Effector memory CD8-positive, alpha-beta T cell (primary cell): ENCODE data around the gene APOL3.
"Not testable (repeated sequence)": the region's sequence is repeated elsewhere in the genome, so short reads cannot be mapped to it uniquely, and the experiment has no call there.

Experiments used
- ATAC-seq: fragments of 150-1000 bp; cut with Tn5 transposase; replicated peaks from 2 replicates; pipeline ENCODE4 v1.10.0; 2021; ENCODE audit warnings: mild to moderate bottlenecking, moderate library complexity
- DNase-seq, 3 experiments: peaks; one replicate each; pipeline ENCODE4 v3.0.0; 2021
- H3K27ac Mint-ChIP-seq, 2 donors: one replicate each; pipeline ENCODE4 v1.8.0; 2022; ENCODE audit warnings: mild to moderate bottlenecking in 2 of 2, mixed read lengths in 2 of 2, moderate library complexity in 2 of 2
- H3K27me3 Mint-ChIP-seq, 2 donors: one replicate each; pipeline ENCODE4 v1.8.0; 2022; ENCODE audit warnings: mixed read lengths in 2 of 2
- H3K36me3 Mint-ChIP-seq: one replicate; pipeline ENCODE4 v1.8.0; 2022; ENCODE audit warnings: mild to moderate bottlenecking, moderate library complexity, mixed read lengths; ENCODE audit not compliant: insufficient read depth
- H3K4me1 Mint-ChIP-seq, 2 donors: one replicate each; pipeline ENCODE4 v1.8.0; 2022; ENCODE audit warnings: low read depth in 2 of 2, mixed read lengths in 2 of 2
- H3K4me3 Mint-ChIP-seq, 2 donors: one replicate each; pipeline ENCODE4 v1.8.0; 2022; ENCODE audit warnings: mild to moderate bottlenecking in 2 of 2, mixed read lengths in 2 of 2, moderate library complexity in 2 of 2
- H3K9me3 Mint-ChIP-seq, 2 donors: one replicate each; pipeline ENCODE4 v1.8.0; 2022; ENCODE audit warnings: mixed read lengths in 2 of 2

Gene APOL3

DNA sequence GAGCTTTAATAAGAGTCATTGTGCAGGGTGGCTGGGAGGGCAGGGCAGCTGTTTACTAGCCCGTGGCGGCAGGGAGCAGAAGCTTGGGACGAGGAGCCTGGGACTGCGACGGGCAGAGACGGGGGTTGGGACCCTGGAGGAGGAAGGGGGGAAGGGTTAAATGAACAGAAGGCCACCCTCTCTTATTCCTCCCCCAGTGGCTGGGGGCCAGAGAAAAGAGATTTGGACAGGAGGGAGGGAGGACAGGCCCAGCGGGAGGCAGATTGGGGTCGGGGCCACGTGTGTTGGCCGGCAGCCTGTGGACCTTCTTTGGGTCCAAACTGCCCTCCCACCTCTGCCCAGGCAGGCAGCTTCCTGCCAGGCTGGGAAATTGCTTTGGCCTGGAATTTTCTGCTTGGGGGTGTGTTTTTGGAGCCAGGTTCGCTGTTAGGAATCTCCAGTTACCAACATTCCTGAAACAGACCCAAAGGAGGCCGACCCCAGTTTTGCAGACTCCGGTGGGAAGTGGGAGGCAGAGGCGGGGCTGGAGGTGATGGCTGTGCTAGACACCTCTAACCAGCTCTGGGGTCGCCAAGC lies 50.2 kb downstream of the APOL3 start:
- DNase-seq, result no peak

DNA sequence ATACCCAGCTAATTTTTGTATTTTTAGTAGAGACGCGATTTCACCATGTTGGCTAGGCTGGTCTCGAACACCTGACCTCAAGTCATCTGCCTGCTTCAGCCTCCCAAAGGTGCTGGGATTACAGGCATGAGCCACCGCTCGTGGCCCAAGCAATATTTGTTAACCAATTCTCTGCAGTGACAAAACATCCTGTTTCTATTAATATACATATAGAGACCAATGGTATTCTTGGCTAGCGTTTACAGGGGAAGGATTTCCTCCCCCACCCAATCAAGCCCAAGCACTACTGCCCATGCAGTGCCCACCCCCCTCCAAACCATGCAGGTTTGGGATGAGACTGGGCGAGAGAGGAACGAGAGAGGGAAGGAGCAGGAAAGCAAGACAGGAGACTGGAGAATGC lies 53.1 kb downstream of the APOL3 start:
- no peak for ATAC-seq
- H3K36me3 Mint-ChIP-seq, result peaks cover 9% of the 10 kb centered on the region
- no peaks in the 10 kb centered on the region for H3K9me3 Mint-ChIP-seq
- no peak for DNase-seq
- H3K27ac Mint-ChIP-seq, result no peak overlapping the region
- no peak overlapping the region for H3K4me3 Mint-ChIP-seq
- no peaks in the 10 kb centered on the region for H3K4me1 Mint-ChIP-seq
- H3K27me3 Mint-ChIP-seq, result peaks cover 39 to 67% of the 10 kb centered on the region in 2 donors

More for the DNA sequence above, 50.2 kb downstream of the APOL3 start:
- Mint-ChIP-seq H3K27ac (no peak overlapping the region), H3K9me3 (no peaks in the 10 kb centered on the region), H3K4me1 (no peaks in the 10 kb centered on the region), H3K4me3 (no peak overlapping the region), H3K27me3 (peaks cover 21 to 39% of the 10 kb centered on the region in 2 donors), H3K36me3 (peaks cover 13% of the 10 kb centered on the region)
- ATAC-seq, result no peak

DNA sequence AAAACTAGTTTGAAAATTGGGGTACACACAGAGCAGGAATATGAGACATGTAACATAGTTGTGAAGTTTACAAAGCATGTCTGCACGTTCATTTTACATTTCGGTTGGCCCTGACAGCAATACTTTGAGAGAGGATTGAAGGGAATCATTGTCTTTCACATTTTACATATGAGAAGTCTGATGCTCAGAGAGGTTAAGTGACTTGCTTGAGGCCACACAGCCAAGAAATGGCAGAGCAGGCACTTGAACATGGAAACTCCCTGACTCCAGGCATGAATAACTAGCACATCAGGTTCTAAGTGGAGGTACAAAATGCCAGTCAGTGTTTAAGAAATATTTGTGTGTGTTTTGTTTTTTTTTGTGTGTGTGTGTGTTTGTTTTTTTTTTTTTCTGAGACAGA lies 53.6 kb downstream of the APOL3 start:
- Mint-ChIP-seq H3K4me1 (no peaks in the 10 kb centered on the region), H3K36me3 (peaks cover 9% of the 10 kb centered on the region), H3K9me3 (no peaks in the 10 kb centered on the region), H3K4me3 (no peak overlapping the region), H3K27me3 (peaks cover 39 to 67% of the 10 kb centered on the region in 2 donors), H3K27ac (no peak overlapping the region)
- no peak for ATAC-seq
- no peak for DNase-seq

DNA sequence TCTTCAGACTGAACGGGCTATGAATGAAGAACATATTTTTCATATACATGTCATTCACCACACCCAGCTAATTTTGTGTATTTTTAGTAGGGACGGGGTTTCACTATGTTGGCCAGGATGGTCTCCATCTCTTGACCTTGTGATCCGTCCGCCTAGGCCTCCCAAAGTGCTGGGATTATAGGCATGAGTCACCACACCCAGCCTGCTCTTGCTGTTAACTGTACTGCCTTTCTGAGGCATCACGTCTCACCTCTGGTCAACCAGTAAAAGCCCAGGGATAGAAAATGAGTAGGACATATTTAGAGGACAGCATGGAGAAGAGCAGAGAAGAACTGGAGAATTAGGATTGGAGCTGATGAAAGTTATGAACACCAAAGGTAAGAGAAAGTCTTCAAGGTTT lies 55.6 kb downstream of the APOL3 start:
- H3K4me3 Mint-ChIP-seq, result no peak overlapping the region
- no peaks in the 10 kb centered on the region for H3K4me1 Mint-ChIP-seq
- DNase-seq (no peak), ATAC-seq (no peak)
- H3K9me3 Mint-ChIP-seq, result no peaks in the 10 kb centered on the region
- peaks cover 41 to 77% of the 10 kb centered on the region in 2 donors for H3K27me3 Mint-ChIP-seq
- peaks cover 9% of the 10 kb centered on the region for H3K36me3 Mint-ChIP-seq
- no peak overlapping the region for H3K27ac Mint-ChIP-seq

DNA sequence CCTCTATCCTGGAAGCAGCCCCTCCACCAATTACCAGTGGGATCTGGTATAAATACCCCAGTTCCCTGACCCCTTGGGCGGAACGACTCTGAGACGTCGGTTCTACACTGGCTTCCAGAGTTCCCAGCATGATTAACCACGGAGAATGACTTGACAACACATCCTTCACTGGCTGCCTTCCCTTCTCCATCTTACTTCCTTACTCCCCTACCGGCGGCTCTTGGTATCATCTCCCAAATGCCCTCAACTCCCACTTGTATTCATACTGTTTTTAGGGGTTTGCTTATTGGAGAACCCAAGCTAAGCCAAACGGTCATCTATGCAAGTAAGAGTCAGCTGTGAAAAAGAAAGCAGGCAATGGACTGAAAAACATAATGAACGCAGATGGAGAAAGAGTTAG lies 56.1 kb downstream of the APOL3 start:
- H3K27ac Mint-ChIP-seq, result no peak overlapping the region
- no peaks in the 10 kb centered on the region for H3K9me3 Mint-ChIP-seq
- peaks cover 8% of the 10 kb centered on the region for H3K36me3 Mint-ChIP-seq
- H3K4me3 Mint-ChIP-seq, result no peak overlapping the region
- H3K27me3 Mint-ChIP-seq, result peaks cover 47 to 77% of the 10 kb centered on the region in 2 donors
- no peak for DNase-seq
- no peaks in the 10 kb centered on the region for H3K4me1 Mint-ChIP-seq
- ATAC-seq, result no peak

DNA sequence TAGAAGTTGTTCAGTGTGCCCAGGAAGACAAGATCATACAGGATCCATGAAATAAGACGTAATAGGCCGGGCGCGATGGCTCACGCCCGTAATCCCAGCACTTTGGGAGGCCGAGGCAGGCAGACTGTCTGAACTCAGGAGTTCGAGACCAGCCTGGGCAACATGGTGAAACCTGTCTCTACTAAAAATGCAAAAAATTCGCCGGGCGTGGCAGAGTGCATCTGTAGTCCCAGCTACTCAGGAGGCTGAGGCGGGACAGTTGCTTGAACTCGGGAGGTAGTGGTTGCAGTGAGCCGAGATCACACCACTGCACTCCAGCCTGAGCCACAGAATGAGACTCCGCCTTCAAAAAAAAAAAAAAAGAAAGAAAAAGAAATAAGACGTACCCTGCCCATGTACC lies 56.7 kb downstream of the APOL3 start:
- no peak for ATAC-seq
- H3K4me1 Mint-ChIP-seq, result no peaks in the 10 kb centered on the region
- no peaks in the 10 kb centered on the region for H3K9me3 Mint-ChIP-seq
- peaks cover 47 to 78% of the 10 kb centered on the region in 2 donors for H3K27me3 Mint-ChIP-seq
- H3K27ac Mint-ChIP-seq, result no peak overlapping the region
- H3K36me3 Mint-ChIP-seq, result peaks cover 3% of the 10 kb centered on the region
- H3K4me3 Mint-ChIP-seq, result no peak overlapping the region
- DNase-seq, result no peak

DNA sequence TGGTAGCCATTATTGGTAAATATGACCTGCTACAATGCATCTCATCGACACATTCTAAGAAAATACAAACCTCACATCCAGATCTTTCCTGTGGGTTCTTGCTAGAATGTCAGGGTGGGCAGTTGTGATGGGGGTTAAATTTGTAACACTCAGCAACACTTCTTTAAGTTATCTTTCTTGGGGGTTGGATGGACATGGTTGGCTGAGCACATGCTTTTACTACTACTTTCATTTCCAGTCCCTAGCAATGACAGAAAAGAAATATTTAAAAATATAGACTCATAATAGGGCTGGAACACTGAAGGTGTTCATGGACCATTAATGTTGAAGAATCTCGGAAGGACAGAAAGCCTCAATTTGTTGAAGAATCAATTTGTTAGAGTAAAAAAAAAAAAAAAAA lies 57.6 kb downstream of the APOL3 start:
- H3K27ac Mint-ChIP-seq, result no peak overlapping the region
- H3K4me1 Mint-ChIP-seq, result no peaks in the 10 kb centered on the region
- DNase-seq, result no peak
- no peak overlapping the region for H3K4me3 Mint-ChIP-seq
- H3K9me3 Mint-ChIP-seq, result no peaks in the 10 kb centered on the region
- peaks cover 47 to 82% of the 10 kb centered on the region in 2 donors for H3K27me3 Mint-ChIP-seq
- ATAC-seq, result no peak
- H3K36me3 Mint-ChIP-seq, result peaks cover 3% of the 10 kb centered on the region

DNA sequence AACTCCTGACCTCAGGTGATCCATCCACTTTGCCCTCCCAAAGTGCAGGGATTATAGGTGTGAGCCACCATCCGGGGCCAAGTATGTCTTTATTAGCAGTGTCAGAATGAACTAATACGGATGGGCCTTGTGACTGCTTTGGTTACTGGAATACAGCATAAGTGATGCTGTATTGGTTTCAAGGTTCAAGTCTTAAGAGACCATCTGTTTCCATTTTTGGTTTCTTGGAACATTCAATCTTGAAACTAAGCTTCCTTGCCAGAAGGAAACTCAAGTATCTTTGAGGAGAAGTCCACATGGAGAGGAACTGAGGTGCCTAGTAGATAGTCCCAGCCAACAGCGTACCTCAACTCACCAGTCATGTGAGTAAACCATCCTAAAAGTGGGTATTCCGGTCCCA lies 58.8 kb downstream of the APOL3 start:
- H3K27ac Mint-ChIP-seq, result no peak overlapping the region
- DNase-seq, result no peak
- no peaks in the 10 kb centered on the region for H3K4me1 Mint-ChIP-seq
- ATAC-seq, result no peak
- no peaks in the 10 kb centered on the region for H3K9me3 Mint-ChIP-seq
- peaks cover 3% of the 10 kb centered on the region for H3K36me3 Mint-ChIP-seq
- peaks cover 37 to 77% of the 10 kb centered on the region in 2 donors for H3K27me3 Mint-ChIP-seq
- no peak overlapping the region for H3K4me3 Mint-ChIP-seq

DNA sequence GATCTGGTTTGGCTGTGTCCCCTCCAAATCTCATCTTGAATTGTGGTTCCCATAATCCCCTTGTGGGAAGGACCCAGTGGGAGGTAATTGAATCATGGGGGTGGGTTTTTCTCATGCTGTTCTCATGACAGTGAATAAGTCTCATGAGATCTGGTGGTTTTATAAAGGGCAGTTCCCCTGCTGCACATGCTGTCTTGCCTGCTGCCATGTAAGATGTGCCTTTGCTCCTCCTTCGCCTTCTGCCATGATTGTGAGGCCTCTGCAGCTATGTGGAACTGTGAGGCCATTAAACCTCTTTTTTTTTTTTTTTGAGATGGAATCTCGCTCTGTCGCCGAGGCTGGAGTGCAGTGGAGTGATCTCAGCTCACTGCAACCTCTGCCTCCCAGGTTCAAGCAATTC lies 59.6 kb downstream of the APOL3 start:
- H3K4me1 Mint-ChIP-seq, H3K36me3 Mint-ChIP-seq, ATAC-seq, DNase-seq, H3K4me3 Mint-ChIP-seq, H3K9me3 Mint-ChIP-seq: not testable (repeated sequence)
- peaks cover 29 to 68% of the 10 kb centered on the region in 2 donors for H3K27me3 Mint-ChIP-seq
- peak overlapping the region in 1 of 2 donors; percentile 41 for H3K27ac Mint-ChIP-seq

DNA sequence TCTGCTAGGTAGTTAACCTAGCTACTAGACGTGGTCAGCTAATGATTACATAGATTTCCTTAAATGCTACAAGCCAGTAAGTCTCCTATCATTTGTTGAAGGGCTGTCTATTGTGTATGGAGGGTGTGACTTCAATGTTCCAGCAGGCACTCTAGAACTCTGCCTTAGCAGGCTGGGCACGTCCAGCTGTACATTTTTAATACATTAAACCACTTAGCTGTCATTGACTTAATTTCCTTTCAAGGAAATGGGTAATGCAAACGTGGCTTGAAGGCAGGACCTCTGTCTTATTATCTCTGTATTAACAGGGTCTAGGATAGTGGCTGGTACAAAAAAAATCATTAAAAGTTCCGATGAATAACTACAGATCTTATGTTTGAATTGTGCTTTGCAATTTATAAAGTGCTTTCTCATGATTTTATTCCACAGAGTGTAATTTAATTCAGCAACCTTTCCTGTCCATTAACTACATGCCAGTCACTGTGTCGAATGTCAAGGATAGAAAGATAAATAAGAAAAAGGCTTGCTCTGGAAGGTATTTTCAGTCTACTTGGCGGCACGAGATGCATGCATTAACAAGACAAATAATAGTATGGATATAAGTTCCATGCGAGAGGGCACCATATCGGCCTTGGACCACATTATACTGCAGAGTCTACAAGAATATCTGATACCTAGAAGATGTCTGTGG lies 60.3 kb downstream of the APOL3 start:
- H3K27me3 Mint-ChIP-seq, result peaks cover 27 to 62% of the 10 kb centered on the region in 2 donors
- H3K4me3 Mint-ChIP-seq, result no peak overlapping the region
- no peak overlapping the region for H3K27ac Mint-ChIP-seq
- H3K9me3 Mint-ChIP-seq, result no peaks in the 10 kb centered on the region
- DNase-seq, result no peak
- no peaks in the 10 kb centered on the region for H3K36me3 Mint-ChIP-seq
- H3K4me1 Mint-ChIP-seq, result no peaks in the 10 kb centered on the region
- no peak for ATAC-seq

DNA sequence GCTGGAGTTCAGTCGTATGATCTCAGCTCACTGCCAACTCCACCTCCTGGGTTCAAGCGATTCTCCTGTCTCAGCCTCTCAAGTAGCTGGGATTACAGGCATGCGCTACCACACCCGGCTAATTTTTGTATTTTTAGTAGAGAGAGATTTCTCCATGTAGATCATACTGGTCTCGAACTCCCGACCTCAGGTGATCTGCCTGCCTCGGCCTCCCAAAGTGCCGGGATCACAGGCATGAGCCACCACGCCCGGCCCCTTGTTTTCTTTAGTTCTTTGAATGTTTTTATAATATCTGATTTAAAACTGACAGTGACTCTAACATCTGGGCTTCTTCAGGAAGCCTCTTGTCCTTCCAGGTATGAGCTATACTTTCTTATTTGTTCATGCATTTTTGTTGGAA lies 61.0 kb downstream of the APOL3 start:
- H3K27ac Mint-ChIP-seq, result not testable (repeated sequence)

DNA sequence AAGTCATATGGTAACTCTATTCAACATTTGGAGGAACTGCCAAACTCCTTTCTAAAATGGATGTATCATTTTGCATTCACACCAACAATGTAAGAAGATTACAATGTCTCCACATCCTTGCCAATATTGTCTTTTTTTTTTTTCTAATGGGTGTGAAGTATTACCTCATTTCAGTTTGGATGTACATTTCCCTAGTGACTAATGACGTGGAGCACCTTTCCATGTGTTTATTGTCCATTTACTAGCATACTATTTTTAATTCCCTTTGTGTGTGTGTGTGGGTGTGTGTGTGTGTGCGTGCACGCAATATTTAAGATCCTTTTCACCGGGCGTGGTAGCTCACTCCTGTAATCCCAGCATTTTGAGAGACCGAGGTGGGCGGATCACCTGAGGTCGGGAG lies 62.7 kb downstream of the APOL3 start:
- H3K36me3 Mint-ChIP-seq, result no peaks in the 10 kb centered on the region
- DNase-seq, result no peak
- H3K9me3 Mint-ChIP-seq, result no peaks in the 10 kb centered on the region
- H3K27ac Mint-ChIP-seq, result no peak overlapping the region
- no peak for ATAC-seq
- peaks cover 12 to 45% of the 10 kb centered on the region in 2 donors for H3K27me3 Mint-ChIP-seq
- H3K4me1 Mint-ChIP-seq, result no peaks in the 10 kb centered on the region
- no peak overlapping the region for H3K4me3 Mint-ChIP-seq

More for the DNA sequence above, 61.0 kb downstream of the APOL3 start:
- H3K4me3 Mint-ChIP-seq, ATAC-seq, DNase-seq, H3K36me3 Mint-ChIP-seq, H3K9me3 Mint-ChIP-seq, H3K4me1 Mint-ChIP-seq: not testable (repeated sequence)
- H3K27me3 Mint-ChIP-seq, result peaks cover 26 to 56% of the 10 kb centered on the region in 2 donors

DNA sequence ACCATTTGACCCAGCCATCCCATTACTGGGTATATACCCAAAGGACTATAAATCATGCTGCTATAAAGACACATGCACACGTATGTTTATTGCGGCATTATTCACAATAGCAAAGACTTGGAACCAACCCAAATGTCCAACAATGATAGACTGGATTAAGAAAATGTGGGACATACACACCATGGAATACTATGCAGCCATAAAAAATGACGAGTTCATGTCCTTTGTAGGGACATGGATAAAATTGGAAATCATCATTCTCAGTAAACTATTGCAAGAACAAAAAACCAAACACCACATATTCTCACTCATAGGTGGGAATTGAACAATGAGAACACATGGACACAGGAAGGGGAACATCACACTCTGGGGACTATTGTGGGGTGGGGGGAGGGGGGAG lies 69.8 kb downstream of the APOL3 start:
- not testable (repeated sequence) for H3K9me3 Mint-ChIP-seq, ATAC-seq, H3K36me3 Mint-ChIP-seq, H3K4me1 Mint-ChIP-seq, H3K4me3 Mint-ChIP-seq, DNase-seq, H3K27ac Mint-ChIP-seq
- H3K27me3 Mint-ChIP-seq, result peaks cover 0 to 20% of the 10 kb centered on the region in 2 donors
